Lower leg skin (tissue), 4 donors: ENCODE measurements around the gene KLK13. TPM values are rescaled to one million over a fixed set of nuclear protein-coding genes. Genes with fewer than 3 reads are reported as not detected.

Experiments
- DNase-seq, 2 donors: peaks; one replicate each; pipeline ENCODE4 v3.0.0-alpha.2; 2019; ENCODE audit warnings: low spot score in 2 of 2
- H3K4me3 ChIP-seq: fragments of 200-600 bp; sonication (generic); 2 replicates; pipeline ENCODE4 v1.5.1; 2017; ENCODE audit warnings: mild to moderate bottlenecking, low read depth; ENCODE audit not compliant: poor library complexity, severe bottlenecking
- POLR2A ChIP-seq, 2 donors: fragments of 450-650 bp; IDR thresholded peaks; one replicate each; pipeline ENCODE4 v1.6.1; 2016 to 2017; ENCODE audit warnings: antibody characterized with exemption in 2 of 2, mild to moderate bottlenecking in 1 of 2, moderate library complexity in 1 of 2
- WGBS, 2 donors: methylation state at CpG; one replicate each; pipeline ENCODE4 v1.1.5; 2018; 5-methylcytosine and 5-hydroxymethylcytosine counted together
- intact Hi-C: fragments of 100-400 bp; cut with DNase I; formaldehyde crosslinking; loops from one replicate; pipeline ENCODE4 v1.15.0; 2023; ENCODE audit warnings: low total_unique reads
- total RNA-seq, 4 donors: library from RNA; depleted of rRNA; stranded (reverse); fragments of >200 nt; gene quantifications; one replicate each; pipeline ENCODE4 v1.1.0, GENCODE V29; 2016
- TF ChIP-seq, protein P1 (sequence below), 3 donors: fragments of 450-650 bp; IDR thresholded peaks; one replicate each; pipeline ENCODE4 v1.5.1; 2016; ENCODE audit warnings: antibody characterized with exemption in 3 of 3, mild to moderate bottlenecking in 3 of 3, moderate library complexity in 2 of 3

KLK13 gene
- total RNA-seq, 4 donors from 2014 or later, result 8.6 to 39.1 (median 9.5) TPM

- WGBS, 2 donors, result 1 to 2% methylated on average over 38 to 55 of the region's 68 CpGs
- intact Hi-C loops, result loop anchor here (5.0 kb wide), 1 partner anchor 80 kb away; no protein-coding TSS in a partner anchor
- DNase-seq, result peak; percentile 52 to 93
- no peak for TF ChIP-seq POLR2A (IDR thresholded peaks at IDR 0.05)
- TF ChIP-seq, protein P1, sequence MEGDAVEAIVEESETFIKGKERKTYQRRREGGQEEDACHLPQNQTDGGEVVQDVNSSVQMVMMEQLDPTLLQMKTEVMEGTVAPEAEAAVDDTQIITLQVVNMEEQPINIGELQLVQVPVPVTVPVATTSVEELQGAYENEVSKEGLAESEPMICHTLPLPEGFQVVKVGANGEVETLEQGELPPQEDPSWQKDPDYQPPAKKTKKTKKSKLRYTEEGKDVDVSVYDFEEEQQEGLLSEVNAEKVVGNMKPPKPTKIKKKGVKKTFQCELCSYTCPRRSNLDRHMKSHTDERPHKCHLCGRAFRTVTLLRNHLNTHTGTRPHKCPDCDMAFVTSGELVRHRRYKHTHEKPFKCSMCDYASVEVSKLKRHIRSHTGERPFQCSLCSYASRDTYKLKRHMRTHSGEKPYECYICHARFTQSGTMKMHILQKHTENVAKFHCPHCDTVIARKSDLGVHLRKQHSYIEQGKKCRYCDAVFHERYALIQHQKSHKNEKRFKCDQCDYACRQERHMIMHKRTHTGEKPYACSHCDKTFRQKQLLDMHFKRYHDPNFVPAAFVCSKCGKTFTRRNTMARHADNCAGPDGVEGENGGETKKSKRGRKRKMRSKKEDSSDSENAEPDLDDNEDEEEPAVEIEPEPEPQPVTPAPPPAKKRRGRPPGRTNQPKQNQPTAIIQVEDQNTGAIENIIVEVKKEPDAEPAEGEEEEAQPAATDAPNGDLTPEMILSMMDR (IDR thresholded peaks at IDR 0.05), result no peak
- peak overlapping the region; percentile 27 for H3K4me3 ChIP-seq
Measured at GRCh38 chr19:51016798-51017683, 47.9 kb downstream of the KLK13 start.

DNA sequence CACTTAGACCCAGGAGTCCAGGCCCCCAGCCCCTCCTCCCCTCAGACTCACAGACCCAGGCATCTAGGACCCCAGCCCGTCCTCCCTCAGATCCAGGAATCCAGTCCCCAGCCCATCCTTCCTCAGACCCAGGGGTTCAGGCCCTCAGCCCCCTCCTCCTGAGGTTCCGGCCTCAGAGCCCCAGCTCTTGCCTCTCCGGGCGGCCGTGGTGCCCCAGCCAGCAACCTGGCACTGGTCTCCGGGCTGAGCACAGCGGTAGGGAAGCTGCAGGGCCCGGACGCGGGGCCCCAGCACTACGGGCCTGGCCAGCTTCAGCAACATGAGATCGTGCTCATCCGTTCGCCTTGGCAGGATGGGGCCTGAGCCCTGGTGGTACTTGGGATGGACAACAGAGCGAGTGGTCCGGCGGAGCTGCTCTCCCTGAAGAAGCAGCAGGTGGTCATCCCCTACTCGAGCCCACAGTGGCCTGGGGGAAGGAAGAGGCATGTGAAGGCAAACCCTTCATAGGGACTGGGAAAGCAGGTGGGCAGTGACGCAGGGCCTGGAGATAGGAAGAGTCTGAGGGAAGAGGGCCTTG, 49.1 kb downstream of the KLK13 start:
- WGBS, 2 donors, result 77 to 80% methylated on average over 19 of the region's 19 CpGs
- DNase-seq, result no peak

GRCh38 chr19:51014242-51014641, 50.6 kb downstream of the KLK13 start:
- WGBS, 2 donors, result 90% methylated on average over 6 of the region's 6 CpGs
- no peak for TF ChIP-seq POLR2A (IDR thresholded peaks at IDR 0.05)
- TF ChIP-seq, protein P1 (IDR thresholded peaks at IDR 0.05), result no peak
- intact Hi-C loops, result loop anchor here (5.0 kb wide), 1 partner anchor 82 kb away; no protein-coding TSS in a partner anchor
- no peak for DNase-seq
- no peak overlapping the region for H3K4me3 ChIP-seq

More for the DNA sequence above, 49.1 kb downstream of the KLK13 start:
- no peak overlapping the region for H3K4me3 ChIP-seq
- TF ChIP-seq POLR2A (IDR thresholded peaks at IDR 0.05), result no peak
- TF ChIP-seq, protein P1 (IDR thresholded peaks at IDR 0.05), result no peak
- intact Hi-C loops, result loop anchor here (5.0 kb wide), 1 partner anchor 82 kb away; no protein-coding TSS in a partner anchor

GRCh38 chr19:51012661-51013190, 52.2 kb downstream of the KLK13 start:
- 70 to 80% methylated on average over 12 of the region's 12 CpGs for WGBS, 2 donors
- no peak for DNase-seq
- intact Hi-C loops, result loop anchor here (5.0 kb wide), 1 partner anchor 80 kb away; no protein-coding TSS in a partner anchor
- no peak overlapping the region for H3K4me3 ChIP-seq
- TF ChIP-seq POLR2A (IDR thresholded peaks at IDR 0.05), result no peak
- TF ChIP-seq, protein P1 (IDR thresholded peaks at IDR 0.05), result no peak

DNA sequence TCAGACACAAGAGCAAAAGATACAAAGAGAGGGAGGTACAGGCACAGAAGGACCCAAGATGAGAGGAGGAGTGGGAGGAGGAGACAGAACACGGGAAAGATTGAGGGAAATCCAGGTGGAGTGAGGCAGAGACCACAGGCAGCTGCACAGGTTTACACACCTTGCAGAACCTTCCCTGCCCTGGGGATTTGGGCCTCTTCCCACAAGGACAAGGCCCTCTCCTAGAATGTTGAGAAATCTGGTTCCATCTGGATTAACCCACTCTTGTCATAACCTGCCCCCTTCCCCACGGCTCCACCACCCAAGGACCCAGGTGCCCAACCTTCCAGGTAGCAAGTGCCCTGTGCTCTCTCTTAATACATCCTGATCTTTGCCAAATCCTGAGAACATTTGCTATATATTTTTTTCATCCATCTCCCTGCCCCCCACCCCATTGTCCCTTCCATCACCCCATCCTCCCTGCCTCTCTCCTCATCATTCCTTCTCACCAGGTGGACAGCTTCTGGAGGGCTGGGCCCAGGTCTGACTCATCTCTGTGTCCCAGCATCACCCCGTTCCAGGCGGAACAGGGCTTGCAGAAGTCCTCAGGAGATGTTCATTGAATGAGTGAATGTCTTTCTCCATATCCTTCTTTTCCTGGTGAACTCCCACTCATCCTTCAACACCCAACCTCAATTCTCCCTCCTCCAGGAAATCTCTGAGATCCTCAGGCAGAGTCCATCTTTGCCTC, 54.7 kb downstream of the KLK13 start:
- no peak for DNase-seq
- WGBS, 2 donors, result 35 to 37% methylated on average over 4 of the region's 4 CpGs
- no peak overlapping the region for H3K4me3 ChIP-seq
- intact Hi-C loops, result loop anchor here (5.0 kb wide), 1 partner anchor 78 kb away; no protein-coding TSS in a partner anchor
- TF ChIP-seq POLR2A (IDR thresholded peaks at IDR 0.05), result no peak
- TF ChIP-seq, protein P1 (IDR thresholded peaks at IDR 0.05), result no peak
